Fibroblast of peridontal ligament (primary cell): ENCODE measurements around the gene DCDC2.
"Not testable (repeated sequence)": the region's sequence is repeated elsewhere in the genome, so short reads cannot be mapped to it uniquely, and the experiment has no call there.

Source experiments
- DNase-seq: peaks from one replicate; pipeline ENCODE4 v3.0.0-alpha.2; 2010; ENCODE audit errors: extremely low read depth

Gene DCDC2

GRCh38 chr6:24272148-24272547 is 85.7 kb downstream of the DCDC2 start:
- DNase-seq, result no peak

GRCh38 chr6:24270011-24270410 is 87.8 kb downstream of the DCDC2 start:
- no peak for DNase-seq

DNA sequence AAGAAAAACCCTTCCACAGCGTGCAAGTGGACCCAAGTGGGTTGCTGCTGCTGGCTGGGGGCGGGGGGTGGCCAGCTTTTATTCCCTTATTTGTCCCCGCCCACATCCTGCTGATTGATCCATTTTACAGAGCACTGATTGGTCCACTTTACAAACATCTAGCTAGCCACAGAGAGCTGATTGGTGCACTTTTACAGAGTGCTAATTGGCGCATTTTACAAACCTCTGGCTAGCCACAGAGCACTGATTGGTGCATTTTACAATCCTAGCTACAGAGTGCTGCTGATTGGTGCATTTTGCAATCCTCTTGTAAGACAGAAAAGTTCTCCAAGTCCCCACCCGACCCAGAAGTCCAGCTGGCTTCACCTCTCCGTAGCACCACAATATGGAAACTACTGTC is 99.6 kb downstream of the DCDC2 start:
- not testable (repeated sequence) for DNase-seq

DNA sequence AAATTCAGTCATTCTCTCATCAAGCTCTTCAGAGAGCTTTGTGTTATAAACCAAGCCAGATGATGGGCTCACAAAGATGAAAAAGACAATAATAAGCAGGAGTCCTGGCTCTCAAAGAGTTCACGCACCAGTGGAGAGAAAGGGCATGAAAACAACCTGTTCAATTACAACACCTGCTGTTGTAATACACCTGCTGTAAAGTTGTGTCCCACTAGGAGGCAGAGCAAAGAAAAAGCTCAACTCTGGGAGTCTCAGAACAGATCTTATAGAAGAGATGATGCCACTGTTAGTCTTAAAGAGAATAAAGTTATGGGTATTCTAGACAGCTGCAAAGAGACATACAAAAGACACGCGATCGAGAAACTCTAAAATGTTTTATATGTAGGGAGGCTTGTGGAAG is 100.6 kb downstream of the DCDC2 start:
- no peak for DNase-seq

- no peak for DNase-seq
These were observed 102.2 kb downstream of the DCDC2 start for GRCh38 chr6:24255676-24256075.

GRCh38 chr6:24253360-24253759 is 104.5 kb downstream of the DCDC2 start:
- DNase-seq, result no peak

- no peak for DNase-seq
These were observed 105.6 kb downstream of the DCDC2 start for GRCh38 chr6:24252280-24252679.

GRCh38 chr6:24251339-24251738 is 106.5 kb downstream of the DCDC2 start:
- DNase-seq, result no peak

GRCh38 chr6:24249926-24250325 is 107.9 kb downstream of the DCDC2 start:
- DNase-seq, result no peak

DNA sequence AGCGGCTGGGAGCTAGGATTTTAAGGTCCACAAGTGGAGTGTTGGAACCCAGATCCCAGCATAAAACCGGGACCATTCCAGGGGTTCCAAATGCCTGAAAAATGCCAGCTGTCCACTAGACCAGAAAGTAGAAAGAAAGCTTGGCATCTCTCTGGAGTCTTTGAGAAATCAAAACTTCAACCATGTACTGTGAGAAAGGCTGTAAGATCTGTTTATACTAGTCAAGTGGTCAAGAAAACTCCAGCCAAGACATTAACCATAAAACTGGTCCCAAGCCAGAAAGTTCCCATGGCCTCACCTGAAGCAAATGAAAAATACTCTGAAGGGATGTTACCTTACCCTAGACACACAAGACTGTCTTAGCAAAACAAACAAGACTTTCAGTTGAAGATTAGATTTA is 112.6 kb downstream of the DCDC2 start:
- no peak for DNase-seq

DNA sequence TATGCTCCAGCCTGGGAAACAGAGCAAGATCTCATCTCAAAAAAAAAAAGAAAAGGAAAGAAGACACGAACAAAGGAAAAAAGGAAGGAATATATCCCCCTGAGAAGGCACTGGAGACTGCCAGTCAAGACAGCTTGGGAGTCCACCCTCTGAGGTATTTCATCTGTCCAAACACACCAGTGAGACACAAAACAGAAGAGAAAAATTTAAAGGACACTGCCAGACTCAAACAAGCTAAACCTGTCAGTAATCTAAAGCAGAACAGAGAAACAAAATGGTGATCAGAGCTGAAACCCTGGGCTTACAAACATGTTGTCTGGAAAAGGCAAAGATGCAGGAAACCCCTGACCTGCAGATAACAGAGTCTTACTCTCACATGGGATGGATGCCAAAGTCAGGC is 114.9 kb downstream of the DCDC2 start:
- no peak for DNase-seq

DNA sequence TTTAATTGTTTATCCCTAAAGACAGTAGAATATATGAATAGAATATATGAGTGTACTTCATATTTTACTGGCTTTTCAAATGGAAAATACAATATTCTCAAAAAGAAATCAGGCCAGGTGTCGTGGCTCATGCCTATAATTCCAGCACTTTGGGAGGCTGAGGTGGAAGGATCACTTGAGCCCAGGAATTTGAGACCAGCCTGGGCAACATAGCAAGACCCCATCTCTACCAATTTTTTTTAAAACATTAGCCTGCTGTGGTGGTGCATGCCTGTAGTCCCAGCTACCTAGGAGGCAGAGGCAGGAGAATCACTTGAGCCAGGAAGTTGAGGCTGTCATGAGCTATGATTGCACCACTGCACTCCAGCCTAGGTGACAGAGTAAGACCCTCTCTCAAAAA is 116.1 kb downstream of the DCDC2 start:
- DNase-seq, result not testable (repeated sequence)

DNA sequence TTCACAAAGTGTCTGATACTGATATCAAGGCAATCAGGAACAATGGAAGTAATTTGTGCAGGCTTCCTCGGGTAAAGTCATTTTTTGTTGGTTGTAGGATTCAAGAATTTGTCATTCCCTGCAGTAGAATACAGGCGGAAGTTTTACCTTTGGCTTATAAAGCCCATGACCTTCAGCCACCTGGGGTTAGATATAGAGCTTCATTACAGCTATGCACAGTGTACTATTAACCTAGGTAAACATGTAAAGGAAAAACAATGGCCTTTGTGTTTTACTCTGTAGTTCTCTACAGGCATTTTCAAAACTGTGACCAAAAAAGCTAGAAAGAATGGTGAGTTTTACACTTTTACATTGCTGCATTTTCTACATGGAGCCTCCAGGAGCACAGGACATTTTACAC is 116.9 kb downstream of the DCDC2 start:
- no peak for DNase-seq

DNA sequence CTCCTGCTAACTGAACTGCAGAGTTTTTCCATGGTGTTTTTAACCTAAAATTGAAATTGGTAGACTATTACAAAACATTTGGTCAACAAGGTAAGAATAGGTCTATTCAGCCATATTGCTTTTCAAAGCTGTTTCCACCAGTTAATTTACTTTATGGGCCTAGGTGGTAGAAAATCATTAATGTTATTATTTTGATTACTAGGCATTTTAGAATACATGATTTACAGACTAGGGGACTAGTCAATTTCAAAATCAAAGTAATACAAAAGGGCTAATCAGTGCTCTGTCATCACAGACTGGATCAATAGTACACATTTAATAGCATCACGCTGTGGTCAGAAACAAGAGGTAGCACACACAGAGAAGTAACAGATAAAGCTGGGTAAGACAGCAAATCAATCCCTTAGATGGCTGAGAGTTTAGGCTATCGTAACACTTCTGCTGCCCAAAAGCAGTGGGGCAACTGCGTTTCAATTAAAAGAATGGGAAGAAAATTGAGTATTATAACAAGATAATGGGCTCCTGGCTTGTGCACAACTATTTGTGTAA is 117.4 kb downstream of the DCDC2 start:
- no peak for DNase-seq

- DNase-seq, result no peak
These were observed 119.2 kb downstream of the DCDC2 start for GRCh38 chr6:24238700-24239099.

DNA sequence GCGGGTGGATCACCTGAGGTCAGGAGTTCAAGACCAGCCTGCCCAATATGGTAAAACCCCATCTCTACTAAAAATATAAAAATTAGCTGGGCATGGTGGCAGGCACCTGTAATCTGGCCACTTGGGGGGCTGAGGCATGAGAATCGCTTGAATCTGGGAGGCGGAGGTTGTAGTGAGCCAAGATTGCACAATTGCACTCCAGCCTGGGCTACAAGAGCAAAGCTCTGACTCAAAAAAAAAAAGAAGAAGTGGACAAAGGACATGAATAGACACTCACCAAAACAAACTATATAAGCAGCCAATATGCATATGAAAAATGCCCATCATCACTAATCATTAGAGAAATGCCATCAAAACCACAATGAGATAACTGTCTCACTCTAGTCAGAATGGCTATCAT is 121.1 kb downstream of the DCDC2 start:
- DNase-seq, result not testable (repeated sequence)

- DNase-seq, result no peak
These were observed 123.9 kb downstream of the DCDC2 start for GRCh38 chr6:24233813-24234442.

- no peak for DNase-seq
These were observed 126.4 kb downstream of the DCDC2 start for GRCh38 chr6:24231438-24231977.

DNA sequence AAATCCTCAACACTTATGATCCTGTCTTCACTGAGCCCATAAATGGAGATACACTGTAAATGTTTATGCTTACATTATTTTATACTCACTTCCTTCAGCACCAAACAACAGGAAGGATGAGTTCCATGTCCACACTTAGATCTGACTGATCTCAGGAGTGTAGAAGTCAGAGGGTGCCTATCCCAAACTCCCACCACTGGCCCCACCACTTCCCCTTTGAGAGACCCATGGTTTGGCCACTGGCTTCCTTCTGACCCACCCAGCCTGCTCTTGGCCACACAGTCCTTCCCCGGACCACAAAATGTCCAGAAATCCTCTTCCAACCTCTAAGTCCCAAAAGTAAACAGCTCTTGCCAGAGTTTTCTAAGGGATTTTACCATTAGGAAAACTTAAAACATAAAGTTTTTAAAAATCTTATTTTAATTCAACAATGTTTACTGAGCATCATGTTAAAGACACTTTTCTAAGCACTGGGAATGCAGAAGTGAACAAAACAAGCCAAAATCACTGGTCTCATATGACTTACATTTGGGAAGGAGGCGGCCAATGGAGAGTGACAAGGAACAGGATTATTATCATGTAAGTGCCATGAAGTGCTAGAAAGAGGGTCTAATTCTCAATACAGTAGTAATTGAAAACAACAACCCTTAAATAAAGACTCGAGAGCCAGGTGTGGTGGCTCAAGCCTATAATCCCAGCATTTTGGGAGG is 128.0 kb downstream of the DCDC2 start:
- DNase-seq, result no peak

DNA sequence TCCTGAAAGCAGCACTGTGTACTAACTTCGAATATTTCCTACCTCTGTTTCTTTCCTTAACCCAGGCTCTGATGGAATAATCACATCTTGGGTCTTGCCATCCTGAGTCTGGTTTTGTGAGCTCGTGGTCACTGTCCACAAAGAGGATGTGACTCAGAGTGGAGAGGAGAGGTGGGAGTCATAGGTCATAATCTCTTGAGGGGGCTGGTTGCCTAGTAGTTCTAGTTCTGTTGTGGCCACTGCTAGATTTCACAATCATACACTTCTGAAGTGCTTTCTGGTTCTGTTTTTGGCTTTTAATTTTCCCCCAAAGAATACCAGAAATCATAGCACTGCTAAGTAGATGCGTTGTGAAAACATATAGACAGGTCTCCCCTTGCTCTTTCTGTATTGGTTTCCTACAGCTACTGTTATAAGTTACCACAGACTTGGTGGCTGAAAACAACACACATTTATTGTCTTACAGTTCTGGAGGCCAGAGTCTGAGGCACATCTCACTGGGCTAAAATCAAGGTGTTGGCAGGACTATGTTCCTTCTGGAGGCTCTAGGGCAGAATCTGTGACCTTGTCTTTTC is 129.1 kb downstream of the DCDC2 start:
- DNase-seq, result no peak

GRCh38 chr6:24228123-24228522 is 129.7 kb downstream of the DCDC2 start:
- DNase-seq, result no peak

- DNase-seq, result no peak
These were observed 130.3 kb downstream of the DCDC2 start for GRCh38 chr6:24227556-24227955.

DNA sequence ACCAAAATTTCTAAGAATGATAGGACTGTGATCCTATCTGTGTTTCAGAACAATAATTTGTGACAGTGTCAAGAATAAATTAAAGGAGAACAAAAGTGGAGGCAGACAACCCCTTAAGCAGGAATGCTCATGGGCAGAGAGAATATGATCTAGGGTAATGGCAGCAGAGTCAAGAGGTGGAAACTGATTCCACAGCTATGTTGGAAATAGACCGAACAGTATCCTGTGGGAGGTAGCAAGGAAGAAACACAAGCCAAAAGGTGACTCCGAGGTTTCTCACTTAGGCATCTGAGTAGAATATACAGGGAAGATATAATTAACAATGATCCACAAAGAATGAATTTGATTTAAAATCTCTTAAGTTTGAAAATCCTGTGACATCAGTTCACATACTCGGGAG is 131.3 kb downstream of the DCDC2 start:
- no peak for DNase-seq
